ENCODE results near the gene FOXK1. TPM values are rescaled to one million over a fixed set of nuclear protein-coding genes. Genes with fewer than 3 reads are reported as not detected.
A peak's percentile ranks its signal among the peaks of the same experiment; 100 is the strongest.
"Not testable (repeated sequence)": the region's sequence is repeated elsewhere in the genome, so short reads cannot be mapped to it uniquely, and the experiment has no call there.

FOXK1 gene
- total RNA-seq, 6 donors from 2014 or later = 25.1 to 40.7 (median 34.1) TPM

DNA sequence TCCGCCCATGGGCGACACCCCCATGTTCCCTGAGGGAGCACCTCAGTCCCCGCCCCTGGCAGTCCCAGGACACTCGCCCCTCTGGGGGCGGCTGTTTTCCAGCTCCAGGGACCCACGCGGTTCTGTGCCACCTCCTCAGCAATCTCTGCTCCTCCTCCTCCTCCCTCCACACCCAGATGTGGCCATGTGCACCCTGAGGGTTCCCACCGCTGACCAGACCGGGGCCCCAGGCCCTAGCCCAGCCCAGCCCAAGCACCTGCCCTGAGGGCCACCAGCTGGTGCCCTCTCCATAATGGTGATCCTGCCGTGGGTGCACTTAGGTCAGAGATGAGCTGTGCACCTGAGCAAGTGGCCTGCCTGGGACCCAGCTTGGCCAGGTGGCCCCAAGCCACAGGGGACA is 118.4 kb downstream of the FOXK1 start:
- H3K36me3 ChIP-seq = peaks cover 0 to 7% (median 1%) of the 10 kb centered on the region in 4 donors
- DNase-seq = peak in 1 of 2 donors; percentile 60
- H3K27me3 ChIP-seq = no peaks in the 10 kb centered on the region
- no peak for TF ChIP-seq POLR2A (IDR thresholded peaks at IDR 0.05)
- no peak for TF ChIP-seq EP300 (IDR thresholded peaks at IDR 0.05)
- TF ChIP-seq, protein P1, sequence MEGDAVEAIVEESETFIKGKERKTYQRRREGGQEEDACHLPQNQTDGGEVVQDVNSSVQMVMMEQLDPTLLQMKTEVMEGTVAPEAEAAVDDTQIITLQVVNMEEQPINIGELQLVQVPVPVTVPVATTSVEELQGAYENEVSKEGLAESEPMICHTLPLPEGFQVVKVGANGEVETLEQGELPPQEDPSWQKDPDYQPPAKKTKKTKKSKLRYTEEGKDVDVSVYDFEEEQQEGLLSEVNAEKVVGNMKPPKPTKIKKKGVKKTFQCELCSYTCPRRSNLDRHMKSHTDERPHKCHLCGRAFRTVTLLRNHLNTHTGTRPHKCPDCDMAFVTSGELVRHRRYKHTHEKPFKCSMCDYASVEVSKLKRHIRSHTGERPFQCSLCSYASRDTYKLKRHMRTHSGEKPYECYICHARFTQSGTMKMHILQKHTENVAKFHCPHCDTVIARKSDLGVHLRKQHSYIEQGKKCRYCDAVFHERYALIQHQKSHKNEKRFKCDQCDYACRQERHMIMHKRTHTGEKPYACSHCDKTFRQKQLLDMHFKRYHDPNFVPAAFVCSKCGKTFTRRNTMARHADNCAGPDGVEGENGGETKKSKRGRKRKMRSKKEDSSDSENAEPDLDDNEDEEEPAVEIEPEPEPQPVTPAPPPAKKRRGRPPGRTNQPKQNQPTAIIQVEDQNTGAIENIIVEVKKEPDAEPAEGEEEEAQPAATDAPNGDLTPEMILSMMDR (IDR thresholded peaks at IDR 0.05) = no peak
- no peak for TF ChIP-seq POLR2AphosphoS5 (IDR thresholded peaks at IDR 0.05)
- H3K4me1 ChIP-seq = peaks cover 0 to 7% (median 0%) of the 10 kb centered on the region in 4 donors
- H3K27ac ChIP-seq = no peak overlapping the region
- 82 to 90% methylated on average over 6 to 10 of the region's 10 CpGs for WGBS, 2 donors
- H3K9me3 ChIP-seq = no peaks in the 10 kb centered on the region
- ATAC-seq (ENCODE audit: low FRiP score in 2 of 2) = peak in 1 of 2 donors; percentile 13
- no peak overlapping the region for H3K4me3 ChIP-seq

DNA sequence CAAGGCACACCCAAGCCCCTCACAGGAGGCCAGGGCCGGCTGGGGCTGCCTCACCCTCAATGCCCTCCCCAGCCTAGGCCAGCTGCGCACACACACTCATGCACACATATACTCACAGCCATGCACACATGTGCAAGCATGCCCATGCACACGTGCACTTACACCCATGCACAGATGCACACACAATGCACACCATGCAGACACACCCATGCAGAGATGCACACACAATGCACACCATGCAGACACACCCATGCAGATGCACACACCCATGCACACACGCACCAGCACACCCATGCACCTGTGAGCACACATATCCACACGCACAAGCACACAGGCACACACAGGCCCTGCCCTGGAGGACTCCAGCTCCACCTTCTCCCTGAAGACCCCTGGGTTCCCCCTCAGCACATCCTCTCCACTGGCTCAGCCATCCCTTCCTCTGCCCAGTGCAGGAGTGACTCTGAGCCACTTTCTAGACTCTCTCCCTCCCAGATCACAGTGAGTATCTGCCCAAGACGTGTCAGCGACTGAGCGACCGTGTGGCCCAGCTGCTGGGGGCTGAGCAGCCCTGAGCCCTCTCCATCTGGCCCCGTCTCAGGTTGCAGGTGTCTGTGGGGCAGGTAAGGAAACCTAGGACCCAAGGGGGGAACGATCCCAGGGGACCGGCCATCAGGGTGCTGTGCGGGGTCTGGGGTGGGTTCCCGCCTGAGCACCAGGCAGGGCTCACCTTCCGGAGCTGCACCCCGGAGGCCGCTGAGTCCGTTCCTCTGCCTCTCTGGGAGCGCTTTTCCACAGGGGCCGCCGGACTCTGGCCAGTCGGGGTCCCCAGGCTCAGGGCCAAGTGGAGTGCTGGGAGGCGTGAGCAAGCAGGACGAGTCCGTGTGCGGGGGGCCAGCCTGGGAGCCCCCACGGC is 119.1 kb downstream of the FOXK1 start:
- DNase-seq (no peak), ATAC-seq (ENCODE audit: low FRiP score in 2 of 2) (peak in 1 of 2 donors; percentile 27)
- Histone ChIP-seq H3K9me3 (no peaks in the 10 kb centered on the region), H3K36me3 (peaks cover 0 to 7% (median 1%) of the 10 kb centered on the region in 4 donors), H3K4me1 (peaks cover 0 to 7% (median 0%) of the 10 kb centered on the region in 4 donors), H3K4me3 (no peak overlapping the region), H3K27ac (no peak overlapping the region), H3K27me3 (no peaks in the 10 kb centered on the region)
- 90 to 91% methylated on average over 23 to 24 of the region's 27 CpGs for WGBS, 2 donors
- TF ChIP-seq POLR2AphosphoS5 (IDR thresholded peaks at IDR 0.05) (no peak), POLR2A (IDR thresholded peaks at IDR 0.05) (no peak)

DNA sequence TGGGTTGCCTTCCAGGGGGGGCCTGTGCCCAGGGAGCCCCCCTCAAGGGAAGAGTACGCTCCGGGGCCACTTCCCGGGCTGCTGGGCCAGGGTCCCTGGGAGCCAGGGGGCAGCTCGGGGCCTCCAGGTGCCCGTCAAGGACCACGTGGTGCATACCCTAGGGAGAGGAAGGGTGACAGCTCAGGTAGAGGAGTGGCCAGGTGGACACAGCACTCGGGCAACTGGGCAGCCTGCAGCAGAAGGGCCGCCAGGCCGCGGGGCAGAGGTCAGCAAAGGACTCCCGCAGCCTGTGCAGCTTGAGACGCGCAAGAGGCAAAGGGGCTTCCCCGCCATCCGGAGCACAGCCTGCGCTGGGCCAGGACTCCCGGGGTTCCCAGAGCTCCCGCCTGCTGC is 119.7 kb downstream of the FOXK1 start:
- Histone ChIP-seq H3K4me1 (peaks cover 0 to 7% (median 0%) of the 10 kb centered on the region in 4 donors), H3K27ac (no peak overlapping the region), H3K27me3 (no peaks in the 10 kb centered on the region), H3K9me3 (no peaks in the 10 kb centered on the region), H3K36me3 (peaks cover 0 to 7% (median 0%) of the 10 kb centered on the region in 4 donors), H3K4me3 (no peak overlapping the region)
- no peak for TF ChIP-seq POLR2A (IDR thresholded peaks at IDR 0.05)
- no peak for TF ChIP-seq EP300 (IDR thresholded peaks at IDR 0.05)
- TF ChIP-seq, protein P1 (IDR thresholded peaks at IDR 0.05) = no peak
- TF ChIP-seq POLR2AphosphoS5 (IDR thresholded peaks at IDR 0.05) = no peak
- ATAC-seq (ENCODE audit: low FRiP score in 2 of 2) (no peak), DNase-seq (peak in 1 of 2 donors; percentile 75)
- 84 to 93% methylated on average over 6 to 13 of the region's 18 CpGs for WGBS, 2 donors

DNA sequence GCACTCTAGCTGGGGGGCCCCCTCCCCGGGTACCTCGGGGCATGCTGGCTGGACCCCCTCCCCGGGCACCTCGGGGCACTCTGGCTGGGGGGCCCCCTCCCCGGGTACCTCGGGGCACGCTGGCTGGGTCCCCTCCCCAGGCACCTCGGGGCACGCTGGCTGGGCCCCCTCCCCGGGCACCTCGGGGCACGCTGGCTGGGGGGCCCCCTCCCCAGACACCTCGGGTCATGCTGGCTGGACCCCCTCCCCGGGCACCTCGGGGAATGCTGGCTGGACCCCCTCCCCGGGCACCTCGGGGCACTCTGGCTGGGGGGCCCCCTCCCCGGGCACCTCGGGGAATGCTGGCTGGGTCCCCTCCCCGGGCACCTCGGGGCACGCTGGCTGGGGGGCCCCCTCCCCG is 120.5 kb downstream of the FOXK1 start:
- H3K36me3 ChIP-seq; ATAC-seq (ENCODE audit: low FRiP score in 2 of 2); DNase-seq; H3K4me1 ChIP-seq; H3K4me3 ChIP-seq; H3K27me3 ChIP-seq; H3K27ac ChIP-seq; H3K9me3 ChIP-seq: not testable (repeated sequence)
- WGBS, 2 donors = 92% methylated on average over 7 of the region's 23 CpGs; no CpG with 5 or more reads in 1 of the 2 donors

DNA sequence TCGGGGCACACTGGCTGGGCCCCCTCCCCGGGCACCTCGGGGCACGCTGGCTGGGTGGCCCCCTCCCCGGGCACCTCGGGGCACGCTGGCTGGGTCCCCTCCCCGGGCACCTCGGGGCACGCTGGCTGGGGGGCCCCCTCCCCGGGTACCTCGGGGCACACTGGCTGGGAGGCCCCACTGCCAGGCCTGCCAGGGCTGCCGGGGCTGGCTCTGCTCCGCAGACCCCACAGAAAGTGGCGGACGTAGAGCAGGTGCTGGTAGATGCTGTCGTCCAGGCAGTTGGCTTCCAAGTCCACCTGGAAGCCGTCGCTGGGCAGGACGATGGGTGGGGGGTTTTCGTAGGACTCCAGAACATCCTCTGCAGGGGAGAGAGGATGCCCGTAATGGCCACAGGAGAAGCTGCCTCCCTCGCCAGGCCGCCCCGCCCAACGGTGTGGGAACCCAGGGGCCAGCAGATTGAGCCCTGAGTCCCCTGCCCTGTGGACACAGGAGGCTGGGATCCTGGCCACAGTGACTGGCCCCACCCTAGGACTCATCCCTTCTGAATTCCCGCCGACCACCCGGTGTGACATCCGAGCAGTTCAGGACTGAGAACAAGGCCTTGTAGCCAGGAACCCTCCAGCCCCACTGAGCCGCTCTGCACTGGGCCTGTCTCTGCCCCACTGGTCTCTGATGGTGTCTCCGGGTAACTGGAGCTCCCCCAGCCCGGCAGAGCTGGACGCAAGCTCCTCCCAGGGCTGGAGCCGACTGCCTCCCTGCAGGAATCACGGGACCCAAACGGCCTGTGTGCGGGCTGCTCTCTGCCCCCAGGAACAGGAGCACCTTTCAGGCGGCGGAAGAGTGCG is 121.5 kb downstream of the FOXK1 start:
- peaks cover 0 to 7% (median 0%) of the 10 kb centered on the region in 4 donors for H3K36me3 ChIP-seq
- WGBS, 2 donors = 91% methylated on average over 9 to 29 of the region's 41 CpGs
- DNase-seq (peak in 1 of 2 donors; percentile 74), ATAC-seq (ENCODE audit: low FRiP score in 2 of 2) (no peak)
- no peaks in the 10 kb centered on the region for H3K9me3 ChIP-seq
- H3K27me3 ChIP-seq = no peaks in the 10 kb centered on the region
- TF ChIP-seq EP300 (IDR thresholded peaks at IDR 0.05) = no peak
- no peak for TF ChIP-seq POLR2A (IDR thresholded peaks at IDR 0.05)
- TF ChIP-seq, protein P1 (IDR thresholded peaks at IDR 0.05) = no peak
- no peak for TF ChIP-seq POLR2AphosphoS5 (IDR thresholded peaks at IDR 0.05)
- H3K4me3 ChIP-seq = no peak overlapping the region
- H3K27ac ChIP-seq = no peak overlapping the region
- peaks cover 0 to under 1% (median 0%) of the 10 kb centered on the region in 4 donors for H3K4me1 ChIP-seq

Measured in upper lobe of left lung (tissue), 6 donors.